HEK293 (cell line): ENCODE results near the gene CLDND1.

Source experiments
- CTCF ChIA-PET: fragments of 350-600 bp; formaldehyde crosslinking; extraction: SDS; loops from one replicate; lab custom pipeline; 2021; ENCODE audit warnings: antibody characterized with exemption; lab: Yijun Ruan, JAX
- POLR2A ChIA-PET: fragments of 300-600 bp; formaldehyde crosslinking; extraction: SDS; loops from one replicate; lab custom pipeline; 2020; ENCODE audit warnings: antibody characterized with exemption, inconsistent platforms; lab: Yijun Ruan, JAX
- H3K27ac ChIP-seq: fragments of 200-500 bp; sonication (Bioruptor generic); 2 replicates; pipeline ENCODE4 v1.5.1; 2014; ENCODE audit warnings: low read depth, low read length, control low read depth, inconsistent platforms; ENCODE audit errors: extremely low read depth
- H3K36me3 ChIP-seq, 2 experiments: fragments of 200-500 bp in 1 of 2; sonication (Bioruptor generic) in 1 of 2; 1 replicate in 1 of 2; 2 replicates in 1 of 2; pipeline ENCODE4 v1.5.1; 2014 to 2017; ENCODE audit warnings: inconsistent platforms in 2 of 2, low read length in 2 of 2; ENCODE audit not compliant: control insufficient read depth in 2 of 2, insufficient read depth in 1 of 2
- H3K4me1 ChIP-seq: fragments of 200-500 bp; sonication (Bioruptor generic); 2 replicates; pipeline ENCODE4 v1.5.1; 2014; ENCODE audit warnings: mild to moderate bottlenecking, low read length, inconsistent platforms; ENCODE audit not compliant: control insufficient read depth, insufficient read depth
- H3K4me3 ChIP-seq: 2 replicates; pipeline ENCODE4 v1.5.1; 2011; ENCODE audit warnings: low read depth, mild to moderate bottlenecking, control low read depth, low read length, moderate library complexity
- H3K9me3 ChIP-seq: fragments of 200-500 bp; sonication (Bioruptor generic); 2 replicates; pipeline ENCODE4 v1.5.1; 2014; ENCODE audit warnings: low read depth, low read length, inconsistent platforms; ENCODE audit not compliant: control insufficient read depth, insufficient read depth
- GLI4 ChIP-seq: fragments of 450-650 bp; formaldehyde crosslinking; IDR thresholded peaks from 2 replicates; pipeline ENCODE4 v1.5.1; 2016; ENCODE audit warnings: missing biosample characterization, missing genetic modification characterization
- GLIS1 ChIP-seq: fragments of 450-650 bp; formaldehyde crosslinking; IDR thresholded peaks from 2 replicates; pipeline ENCODE4 v1.5.1; 2016; ENCODE audit warnings: missing biosample characterization, missing genetic modification characterization
- KLF10 ChIP-seq: fragments of 450-650 bp; IDR thresholded peaks from 2 replicates; pipeline ENCODE4 v1.5.1; 2018; ENCODE audit warnings: missing biosample characterization, mild to moderate bottlenecking, missing genetic modification characterization
- KLF16 ChIP-seq: fragments of 450-650 bp; formaldehyde crosslinking; IDR thresholded peaks from 2 replicates; pipeline ENCODE4 v1.5.1; 2017; ENCODE audit warnings: missing biosample characterization, missing genetic modification characterization
- PRDM10 ChIP-seq: fragments of 450-650 bp; formaldehyde crosslinking; IDR thresholded peaks from 2 replicates; pipeline ENCODE4 v1.5.1; 2016; ENCODE audit warnings: missing biosample characterization, missing genetic modification characterization
- REST ChIP-seq: fragments of 450-650 bp; formaldehyde crosslinking; IDR thresholded peaks from 2 replicates; pipeline ENCODE4 v1.5.1; 2016; ENCODE audit warnings: missing biosample characterization, missing genetic modification characterization
- SP3 ChIP-seq: fragments of 450-650 bp; formaldehyde crosslinking; IDR thresholded peaks from 2 replicates; pipeline ENCODE4 v1.5.1; 2016; ENCODE audit warnings: missing biosample characterization, missing genetic modification characterization
- ZFP37 ChIP-seq: fragments of 450-650 bp; formaldehyde crosslinking; IDR thresholded peaks from 2 replicates; pipeline ENCODE4 v1.5.1; 2016; ENCODE audit warnings: missing biosample characterization, missing genetic modification characterization
- ZNF138 ChIP-seq: fragments of 450-650 bp; formaldehyde crosslinking; IDR thresholded peaks from 2 replicates; pipeline ENCODE4 v1.5.1; 2016; ENCODE audit warnings: missing biosample characterization, missing genetic modification characterization, borderline replicate concordance
- ZNF16 ChIP-seq: fragments of 450-650 bp; formaldehyde crosslinking; IDR thresholded peaks from 2 replicates; pipeline ENCODE4 v1.5.1; 2016; ENCODE audit warnings: low read depth, missing biosample characterization, missing genetic modification characterization
- ZNF174 ChIP-seq: fragments of 450-650 bp; formaldehyde crosslinking; IDR thresholded peaks from 2 replicates; pipeline ENCODE4 v1.5.0; 2017; ENCODE audit warnings: missing biosample characterization, mild to moderate bottlenecking, missing genetic modification characterization
- ZNF175 ChIP-seq: fragments of 450-650 bp; formaldehyde crosslinking; IDR thresholded peaks from 2 replicates; pipeline ENCODE4 v1.5.1; 2016; ENCODE audit warnings: missing biosample characterization, missing genetic modification characterization
- ZNF211 ChIP-seq: fragments of 450-650 bp; formaldehyde crosslinking; IDR thresholded peaks from 2 replicates; pipeline ENCODE4 v1.5.1; 2016; ENCODE audit warnings: low read depth, missing biosample characterization, missing genetic modification characterization
- ZNF324 ChIP-seq: fragments of 450-650 bp; formaldehyde crosslinking; IDR thresholded peaks from 2 replicates; pipeline ENCODE4 v1.5.1; 2016; ENCODE audit warnings: missing biosample characterization, missing genetic modification characterization
- ZNF391 ChIP-seq: fragments of 450-650 bp; formaldehyde crosslinking; IDR thresholded peaks from 2 replicates; pipeline ENCODE4 v1.5.1; 2016; ENCODE audit warnings: low read depth, missing biosample characterization, missing genetic modification characterization, borderline replicate concordance
- ZNF426 ChIP-seq: fragments of 450-650 bp; formaldehyde crosslinking; IDR thresholded peaks from 2 replicates; pipeline ENCODE4 v1.5.1; 2017; ENCODE audit warnings: missing biosample characterization, missing genetic modification characterization, mild to moderate bottlenecking, inconsistent platforms, moderate library complexity
- ZNF433 ChIP-seq: fragments of 450-650 bp; formaldehyde crosslinking; IDR thresholded peaks from 2 replicates; pipeline ENCODE4 v1.5.1; 2016; ENCODE audit warnings: missing biosample characterization, missing genetic modification characterization, low read depth
- ZNF48 ChIP-seq: fragments of 450-650 bp; formaldehyde crosslinking; IDR thresholded peaks from 2 replicates; pipeline ENCODE4 v1.5.1; 2016; ENCODE audit warnings: missing biosample characterization, missing genetic modification characterization
- ZNF596 ChIP-seq: fragments of 450-650 bp; IDR thresholded peaks from 2 replicates; pipeline ENCODE4 v1.5.0; 2018; ENCODE audit warnings: missing biosample characterization, mild to moderate bottlenecking, missing genetic modification characterization, moderate library complexity
- ZNF621 ChIP-seq: fragments of 450-650 bp; formaldehyde crosslinking; IDR thresholded peaks from 2 replicates; pipeline ENCODE4 v1.5.1; 2017; ENCODE audit warnings: missing biosample characterization, missing genetic modification characterization
- ZNF645 ChIP-seq: fragments of 450-650 bp; formaldehyde crosslinking; IDR thresholded peaks from 2 replicates; pipeline ENCODE4; 2016; ENCODE audit warnings: missing biosample characterization, missing genetic modification characterization
- ZNF660 ChIP-seq: fragments of 450-650 bp; IDR thresholded peaks from 2 replicates; pipeline ENCODE4 v1.5.1; 2018; ENCODE audit warnings: missing biosample characterization, mild to moderate bottlenecking, missing genetic modification characterization
- ZNF777 ChIP-seq: fragments of 450-650 bp; formaldehyde crosslinking; IDR thresholded peaks from 2 replicates; pipeline ENCODE4 v1.5.1; 2017; ENCODE audit warnings: missing biosample characterization, missing genetic modification characterization, borderline replicate concordance
- ZSCAN4 ChIP-seq: fragments of 450-650 bp; formaldehyde crosslinking; IDR thresholded peaks from 2 replicates; pipeline ENCODE4 v1.5.1; 2017; ENCODE audit warnings: missing biosample characterization, missing genetic modification characterization
- ZXDB ChIP-seq: fragments of 450-650 bp; formaldehyde crosslinking; IDR thresholded peaks from 2 replicates; pipeline ENCODE4 v1.5.1; 2016; ENCODE audit warnings: missing biosample characterization, missing genetic modification characterization

The CLDND1 gene

GRCh38 chr3:98536456-98537017, 13.8 kb upstream of the CLDND1 start:
- POLR2A ChIA-PET = no interaction called here

GRCh38 chr3:98534734-98535133, 12.0 kb upstream of the CLDND1 start:
- POLR2A ChIA-PET = no interaction called here
- Histone ChIP-seq H3K27ac (no peak overlapping the region), H3K4me1 (no peaks in the 10 kb centered on the region), H3K4me3 (no peak overlapping the region), H3K36me3 (no peaks in the 10 kb centered on the region), H3K9me3 (no peaks in the 10 kb centered on the region)
- CTCF ChIA-PET = no interaction called here
- TF ChIP-seq ZNF391 (tag by site-specific recombination) (no peak), ZFP37 (tag by site-specific recombination) (no peak), GLI4 (tag by site-specific recombination) (no peak), ZNF48 (tag by site-specific recombination) (no peak), ZSCAN4 (tag by site-specific recombination) (no peak), ZNF433 (no peak), KLF16 (tag by site-specific recombination) (no peak), ZNF645 (no peak), ZNF777 (tag by site-specific recombination) (no peak), ZNF426 (no peak)

More at GRCh38 chr3:98536456-98537017, 13.8 kb upstream of the CLDND1 start:
- CTCF ChIA-PET = interaction anchor here (0.5 to 0.7 kb wide), 2 partner anchors 21 to 382 kb away, joined by 3 to 4 read pairs; no protein-coding TSS in a partner anchor
- Histone ChIP-seq H3K9me3 (no peaks in the 10 kb centered on the region), H3K4me1 (no peaks in the 10 kb centered on the region), H3K36me3 (no peaks in the 10 kb centered on the region), H3K4me3 (no peak overlapping the region), H3K27ac (no peak overlapping the region)
- TF ChIP-seq SP3 (tag by site-specific recombination) (no peak), ZXDB (tag by site-specific recombination) (no peak), ZNF174 (tag by site-specific recombination) (no peak), REST (tag by site-specific recombination) (no peak), ZNF660 (tag by site-specific recombination) (no peak), ZNF596 (no peak), ZNF324 (tag by site-specific recombination) (no peak), KLF16 (tag by site-specific recombination) (no peak), GLIS1 (tag by site-specific recombination) (no peak), ZNF138 (tag by site-specific recombination) (no peak), ZNF621 (tag by site-specific recombination) (no peak), ZNF211 (tag by site-specific recombination) (no peak), ZNF175 (tag by site-specific recombination) (no peak), ZNF391 (tag by site-specific recombination) (no peak), KLF10 (tag by site-specific recombination) (no peak), ZNF16 (tag by site-specific recombination) (no peak), PRDM10 (tag by site-specific recombination) (no peak)
